RWPE1 (cell line): Measurements from ENCODE around the gene TBC1D22A.
"Not testable (repeated sequence)": the region's sequence is repeated elsewhere in the genome, so short reads cannot be mapped to it uniquely, and the experiment has no call there.

Experiments
- CTCF ChIA-PET: fragments of 350-600 bp; sonication (Branson Sonifier 250); formaldehyde crosslinking; extraction: SDS; loops from one replicate; lab custom pipeline; 2021; lab: Yijun Ruan, JAX
- POLR2A ChIA-PET: fragments of 400-600 bp; formaldehyde crosslinking; extraction: SDS; loops from one replicate; lab custom pipeline; 2020; ENCODE audit warnings: antibody characterized with exemption; ENCODE audit not compliant: low non-redundant PET; lab: Yijun Ruan, JAX
- DNase-seq: peaks from one replicate; pipeline ENCODE4 v3.0.0; 2012; ENCODE audit warnings: low spot score
- H3K27ac ChIP-seq: fragments of 450-650 bp; 2 replicates; pipeline ENCODE4 v1.5.1; 2017
- CTCF ChIP-seq: fragments of 450-650 bp; conservative IDR thresholded peaks from 2 replicates; pipeline ENCODE4 v1.5.1; 2017; ENCODE audit warnings: low read depth, mild to moderate bottlenecking

TBC1D22A gene

GRCh38 chr22:47139790-47140119 lies 377.3 kb downstream of the TBC1D22A start:
- ChIA-PET CTCF (interaction anchor here (0.5 kb wide), 1 partner anchor 22 kb away, joined by 3 read pairs; no protein-coding TSS in a partner anchor), POLR2A (no interaction called here)
- no peak for TF ChIP-seq CTCF
- no peak overlapping the region for H3K27ac ChIP-seq
- no peak for DNase-seq

DNA sequence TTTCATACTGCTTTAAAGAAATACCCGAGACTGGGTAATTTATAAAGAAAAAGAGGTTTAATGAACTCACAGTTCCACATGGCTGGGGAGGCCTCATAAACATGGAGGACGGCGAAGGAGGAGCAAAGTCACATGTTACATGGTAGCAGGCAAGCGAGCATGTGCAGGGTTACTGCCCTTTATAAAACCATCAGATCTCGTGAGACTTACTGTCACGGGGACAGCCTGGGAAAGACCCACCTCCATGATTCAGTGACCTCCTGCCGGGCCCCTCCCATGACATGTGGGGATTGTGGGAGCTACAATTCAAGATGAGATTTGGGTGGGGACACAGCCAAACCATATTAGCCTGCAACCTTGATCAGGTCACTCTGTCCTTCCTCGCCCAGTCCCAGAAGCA lies 378.5 kb downstream of the TBC1D22A start:
- CTCF ChIA-PET: interaction anchor here (1.1 kb wide), 1 partner anchor 33 kb away, joined by 3 read pairs; no protein-coding TSS in a partner anchor
- H3K27ac ChIP-seq, DNase-seq, POLR2A ChIA-PET: not testable (repeated sequence)

- TF ChIP-seq CTCF: no peak
- CTCF ChIA-PET: no interaction called here
- DNase-seq: no peak
- H3K27ac ChIP-seq: no peak overlapping the region
- POLR2A ChIA-PET: no interaction called here
These were observed 380.1 kb downstream of the TBC1D22A start for GRCh38 chr22:47142427-47143046.

DNA sequence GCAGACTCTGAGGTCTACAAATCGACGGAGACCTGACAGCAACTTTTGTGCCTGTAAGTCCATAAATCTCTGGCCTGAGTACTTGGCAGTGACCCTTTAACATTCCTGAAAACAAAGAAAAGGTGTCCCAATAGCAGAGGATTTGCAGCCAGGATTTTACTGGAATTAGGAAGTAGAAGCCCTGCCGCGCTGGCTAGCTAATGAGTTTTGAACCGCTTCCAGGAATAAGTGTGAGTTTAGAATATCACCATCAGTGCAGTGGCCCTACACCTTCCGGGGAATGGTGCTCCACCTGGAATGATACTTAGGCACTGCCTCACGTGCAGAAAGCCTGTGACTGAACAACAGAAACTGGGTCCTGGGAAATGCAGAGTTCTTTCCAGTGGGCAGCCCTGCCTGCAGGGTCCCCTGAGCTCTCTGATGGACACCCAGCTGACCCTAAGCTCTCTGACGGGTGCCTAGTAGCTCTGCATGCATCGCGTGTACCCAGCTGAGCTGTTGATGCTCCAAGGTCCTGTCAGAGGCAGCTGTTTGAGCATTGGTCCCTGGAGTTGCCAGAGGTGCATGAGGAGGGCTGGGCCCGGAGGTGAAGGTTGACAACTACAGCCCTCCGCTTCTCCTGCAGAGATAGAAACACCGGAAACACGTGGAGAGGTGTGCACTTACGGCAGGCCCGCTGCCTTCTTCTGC lies 380.9 kb downstream of the TBC1D22A start:
- POLR2A ChIA-PET: no interaction called here
- H3K27ac ChIP-seq: no peak overlapping the region
- no peak for TF ChIP-seq CTCF
- CTCF ChIA-PET: no interaction called here
- DNase-seq: no peak

DNA sequence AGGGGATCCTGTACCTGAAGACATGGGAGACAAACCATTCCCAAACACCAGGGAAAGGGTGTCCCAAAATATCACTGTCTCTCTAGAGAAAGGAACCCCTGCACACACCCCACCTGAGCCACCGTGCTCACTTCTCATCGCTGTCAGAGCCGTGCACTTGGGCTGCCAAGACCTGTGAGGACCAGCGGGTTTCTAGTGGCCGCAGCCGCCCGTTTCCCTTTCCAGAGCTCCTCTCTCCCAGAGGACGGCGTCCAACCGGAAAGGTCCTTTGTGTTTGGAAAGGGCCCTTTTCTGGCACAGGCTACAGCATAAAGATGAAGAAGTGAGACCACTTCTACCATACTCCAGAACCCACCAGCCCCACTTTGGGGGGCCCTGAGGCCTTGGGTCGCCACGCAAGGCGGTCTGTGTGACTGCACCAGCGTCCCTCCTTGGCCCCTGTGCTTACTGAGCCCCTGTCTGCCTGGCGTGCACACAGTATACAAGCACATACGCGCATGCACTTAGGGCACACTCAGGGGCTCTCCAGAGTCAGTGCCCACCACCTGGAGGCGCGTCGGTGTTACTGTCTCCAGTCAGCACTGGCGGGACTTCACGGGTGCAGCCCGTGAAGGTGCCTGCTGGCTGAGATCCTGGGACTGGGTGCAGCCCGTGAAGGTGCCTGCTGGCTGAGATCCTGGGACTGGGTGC lies 381.8 kb downstream of the TBC1D22A start:
- ChIA-PET POLR2A (no interaction called here), CTCF (no interaction called here)
- H3K27ac ChIP-seq: no peak overlapping the region
- DNase-seq: no peak
- TF ChIP-seq CTCF: no peak

DNA sequence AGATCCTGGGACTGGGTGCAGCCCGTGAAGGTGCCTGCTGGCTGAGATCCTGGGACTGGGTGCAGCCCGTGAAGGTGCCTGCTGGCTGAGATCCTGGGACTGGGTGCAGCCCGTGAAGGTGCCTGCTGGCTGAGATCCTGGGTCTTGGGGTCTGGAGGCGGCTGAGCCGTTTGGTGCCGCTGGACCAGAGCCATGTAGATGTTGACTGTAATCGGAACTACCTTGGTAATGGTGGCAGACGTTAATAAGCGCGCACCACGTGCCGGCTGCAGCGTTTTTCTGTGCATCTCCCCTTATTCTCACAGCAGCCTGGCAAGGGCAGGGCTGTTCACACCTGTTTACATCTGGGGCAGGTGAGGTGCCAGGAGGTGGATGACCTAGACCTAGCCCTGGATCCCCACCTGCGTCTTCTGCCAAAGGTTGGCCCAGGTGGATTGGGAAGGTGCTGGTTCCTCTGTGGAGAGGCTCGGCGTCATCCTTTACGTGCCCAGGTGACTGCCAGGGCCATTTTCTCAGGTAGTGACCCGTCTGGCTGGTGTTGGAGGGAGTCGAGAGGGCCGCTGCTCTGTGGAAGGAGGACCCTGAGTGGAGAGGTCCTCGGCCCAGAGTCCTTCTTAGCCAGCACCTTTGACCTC lies 382.5 kb downstream of the TBC1D22A start:
- DNase-seq: no peak
- ChIA-PET POLR2A (no interaction called here), CTCF (no interaction called here)
- no peak overlapping the region for H3K27ac ChIP-seq
- no peak for TF ChIP-seq CTCF
